GM12878 (cell line): Measurements from ENCODE around the gene ATXN1. TPM values are rescaled to one million over a fixed set of nuclear protein-coding genes. Genes with fewer than 3 reads are reported as not detected.

ENCODE experiments used
- ATAC-seq: fragments of 200-7000 bp; cut with Tn5 transposase; 3 replicates; pipeline ENCODE4 v1.9.1; 2020; ENCODE audit warnings: mild to moderate bottlenecking, moderate library complexity
- BruUV-seq: library from RNA; stranded (reverse); fragments of 400-500 nt; replicated peaks from 2 replicates; lab custom pipeline; 2021; lab: Mats Ljungman, UMichigan
- CTCF ChIA-PET: fragments of 300-600 bp; sonication (Branson Sonifier 250); formaldehyde crosslinking; extraction: SDS; loops from one replicate; lab custom pipeline; 2021; ENCODE audit warnings: inconsistent platforms; lab: Yijun Ruan, JAX
- POLR2A ChIA-PET: fragments of 350-600 bp; formaldehyde crosslinking; extraction: SDS; loops from one replicate; lab custom pipeline; 2021; ENCODE audit warnings: inconsistent platforms; lab: Charles Lee
- RAD21 ChIA-PET: fragments of 300-600 bp; sonication (Branson Sonifier 250); formaldehyde crosslinking; loops from one replicate; lab custom pipeline; 2023; ENCODE audit warnings: antibody characterized with exemption; ENCODE audit not compliant: unreplicated experiment; lab: Charles Lee
- SMC1A ChIA-PET: fragments of 300-600 bp; sonication (Branson Sonifier 250); formaldehyde crosslinking; loops from one replicate; lab custom pipeline; 2023; ENCODE audit not compliant: unreplicated experiment, uncharacterized antibody; lab: Charles Lee
- DNase-seq: peaks from one replicate; pipeline ENCODE4 v3.0.0-alpha.2; 2011; ENCODE audit warnings: low read depth, low spot score
- FAIRE-seq: peaks from 3 replicates; lab custom pipeline; 2011; peaks lifted over from hg19 to GRCh38; lab: Jason Lieb, UNC
- H2AFZ ChIP-seq: 2 replicates; pipeline ENCODE4 v1.6.0; 2011; ENCODE audit warnings: low read depth, low read length, control low read depth; ENCODE audit not compliant: control insufficient read depth
- H3K27ac ChIP-seq: 2 replicates; pipeline ENCODE4 v1.5.1; 2011; ENCODE audit warnings: control low read depth; ENCODE audit not compliant: control insufficient read depth, insufficient read depth
- H3K27me3 ChIP-seq, 2 experiments: replicated peaks in 1 of 2; 2 replicates each; pipeline versions ENCODE4 v1.6.0 to v1.6.1; 2011; ENCODE audit warnings: low read length in 1 of 2; ENCODE audit not compliant: control insufficient read depth in 2 of 2, insufficient read depth in 2 of 2
- H3K36me3 ChIP-seq, 2 experiments: 2 replicates each; pipeline ENCODE4 v1.5.1; 2011; ENCODE audit warnings: low read length in 1 of 2; ENCODE audit not compliant: control insufficient read depth in 2 of 2, insufficient read depth in 2 of 2
- H3K4me1 ChIP-seq: 2 replicates; pipeline ENCODE4 v1.6.1; 2011; ENCODE audit warnings: mild to moderate bottlenecking, low read length, moderate library complexity, mixed read lengths; ENCODE audit not compliant: control insufficient read depth, insufficient read depth
- H3K4me2 ChIP-seq: 2 replicates; pipeline ENCODE4 v1.6.0; 2011; ENCODE audit warnings: control low read depth; ENCODE audit not compliant: control insufficient read depth, insufficient read depth
- H3K4me3 ChIP-seq: fragments of 200-600 bp; sonication (generic); 2 replicates; pipeline ENCODE4 v1.5.1; 2016
- H3K79me2 ChIP-seq: 2 replicates; pipeline ENCODE4 v1.6.0; 2011; ENCODE audit warnings: low read length; ENCODE audit not compliant: control insufficient read depth, insufficient read depth
- H3K9ac ChIP-seq: 2 replicates; pipeline ENCODE4 v1.8.0; 2011; ENCODE audit warnings: low read length, control low read depth, mixed read lengths; ENCODE audit not compliant: control insufficient read depth, insufficient read depth
- H3K9me3 ChIP-seq: replicated peaks from 3 replicates; pipeline ENCODE4 v1.5.1; 2011; ENCODE audit warnings: mild to moderate bottlenecking, low read length; ENCODE audit not compliant: control insufficient read depth, insufficient read depth
- H4K20me1 ChIP-seq: 2 replicates; pipeline ENCODE4 v1.6.0; 2011; ENCODE audit not compliant: control insufficient read depth, insufficient read depth
- ETV6 ChIP-seq, 2 experiments: fragments of 450-650 bp in 1 of 2; IDR thresholded peaks in 1 of 2; conservative IDR thresholded peaks in 1 of 2; 2 replicates each; pipeline ENCODE4 v1.6.1; 2014; ENCODE audit warnings: antibody characterized with exemption in 1 of 2, borderline replicate concordance in 1 of 2, low read depth in 1 of 2, mild to moderate bottlenecking in 1 of 2, moderate library complexity in 1 of 2
- POLR2A ChIP-seq: IDR thresholded peaks from 2 replicates; pipeline ENCODE4 v1.6.1; 2011; ENCODE audit warnings: low read depth, mild to moderate bottlenecking, low read length
- POLR2AphosphoS5 ChIP-seq: IDR thresholded peaks from 2 replicates; pipeline ENCODE4 v1.6.1; 2011; ENCODE audit warnings: mild to moderate bottlenecking, low read length, inconsistent platforms
- RBBP5 ChIP-seq: fragments of 200-600 bp; sonication (generic); conservative IDR thresholded peaks from 2 replicates; pipeline ENCODE4 v1.6.1; 2016
- SMAD5 ChIP-seq: IDR thresholded peaks from 2 replicates; pipeline ENCODE4 v1.6.1; 2016; ENCODE audit warnings: antibody characterized with exemption, low read depth
- WGBS: methylation state at CpG from one replicate; pipeline ENCODE4 v1.1.6; 2016; ENCODE audit warnings: low lambda C conversion rate; ENCODE audit not compliant: insufficient replicate concordance, insufficient coverage; ENCODE audit errors: missing lambda C conversion rate; 5-methylcytosine and 5-hydroxymethylcytosine counted together
- in situ Hi-C: fragments of 300-500 bp; cut with MboI; formaldehyde crosslinking; loops from 9 replicates; pipeline ENCODE4 v1.14.3; 2018; ENCODE audit warnings: mixed read lengths
- intact Hi-C: fragments of 100-400 bp; cut with micrococcal nuclease; formaldehyde crosslinking; loops from one replicate; pipeline ENCODE4 v1.14.2; 2022; ENCODE audit not compliant: unreplicated experiment
- polyA plus RNA-seq, 11 experiments: library from polyadenylated mRNA; depleted of rRNA in 4 of 11; unstranded in 6 of 11; stranded (reverse) in 5 of 11; fragments of >200 nt; fragmentation: Nextera tagmentation in 4 of 11; fragmentation: Illumina TruSeq in 1 of 11; extraction: Ambion mirVana in 4 of 11; extraction: Trizol in 1 of 11; gene quantifications; 1 replicate in 1 of 11; 2 replicates in 10 of 11; pipeline versions ENCODE4 v1.2.1 to v1.2.3, GENCODE V29; 2011 to 2016; ENCODE audit warnings: inconsistent platforms in 2 of 11, missing spikeins in 2 of 11, low read depth in 1 of 11
- total RNA-seq, 4 experiments: library from RNA; depleted of rRNA in 3 of 4; stranded (reverse); fragments of >200 nt in 3 of 4; fragmentation: Illumina TruSeq in 1 of 4; extraction: Trizol in 1 of 4; gene quantifications; 2 replicates each; pipeline versions ENCODE4 v1.2.1 to v1.2.3, GENCODE V29; 2013 to 2021
- TF ChIP-seq, protein P1 (sequence below): IDR thresholded peaks from 2 replicates; pipeline ENCODE4 v1.6.1; 2012; ENCODE audit warnings: low read depth, low read length, improper control_type of control experiment

ATXN1 gene
- total and polyA plus RNA-seq, 10 of the 15 experiments (the other 5 are each of a cell fraction or from before 2014, with no cell fraction given): 12.2 to 51.2 (median 20.5) TPM

DNA sequence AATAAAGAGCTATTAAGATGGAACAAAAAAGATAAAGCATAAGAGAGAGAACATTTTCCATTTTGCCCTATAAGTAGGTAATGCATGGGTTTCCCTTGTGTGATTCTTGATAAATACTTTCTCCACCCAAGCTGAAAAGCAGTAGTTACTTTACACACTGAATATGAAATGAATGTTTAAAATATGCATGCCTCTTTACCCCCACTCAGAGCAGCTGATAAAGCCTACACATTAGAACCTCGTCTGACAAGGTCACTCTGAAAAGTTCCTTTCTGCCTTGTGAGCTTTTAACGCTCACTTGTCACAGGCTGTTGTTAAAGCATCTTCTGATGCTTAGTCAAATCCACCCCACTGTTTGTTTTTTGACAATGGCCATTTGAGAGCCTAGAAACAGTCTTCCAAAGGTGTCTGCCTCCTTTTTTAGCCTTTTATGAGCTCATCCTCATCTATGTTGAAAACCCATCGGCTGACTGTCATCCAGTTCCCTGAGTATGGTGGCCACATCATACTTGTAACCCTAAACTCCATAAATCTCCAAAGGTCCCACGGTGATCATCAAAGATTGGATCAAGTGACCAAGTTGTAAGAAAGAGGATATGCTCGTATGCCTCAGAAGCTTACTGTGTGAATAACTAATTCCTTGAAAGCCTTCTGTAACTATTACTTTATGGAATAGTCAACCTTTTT, 102.8 kb downstream of the ATXN1 start:
- no peak overlapping the region for H3K9ac ChIP-seq
- peaks cover 0 to 5% of the 10 kb centered on the region in 2 experiments; a peak in 2 of 4 replicates for H3K36me3 ChIP-seq
- WGBS: 56% methylated on average over 5 of the region's 5 CpGs
- SMC1A ChIA-PET: interaction anchor here (0.9 to 4.3 kb wide), 30 partner anchors 9 to 244 kb away, joined by 3 to 19 read pairs (median 4); partner anchors contain the start of gene ATXN1
- peaks cover 7% of the 10 kb centered on the region; the same call in 2 of the 3 replicates for H3K9me3 ChIP-seq
- H4K20me1 ChIP-seq: no peaks in the 10 kb centered on the region
- no peak overlapping the region for H2AFZ ChIP-seq
- H3K79me2 ChIP-seq: no peaks in the 10 kb centered on the region
- no peak for DNase-seq
- H3K4me3 ChIP-seq: no peak overlapping the region
- in situ Hi-C loops (no loop called here), intact Hi-C loops (no loop called here)
- no peak overlapping the region for H3K27ac ChIP-seq
- no peak overlapping the region; the same call in 1 of the 2 replicates for H3K4me2 ChIP-seq
- RAD21 ChIA-PET: interaction anchor here (0.6 to 3.1 kb wide), 22 partner anchors 13 to 334 kb away, joined by 3 to 12 read pairs (median 4); no protein-coding TSS in a partner anchor
- BruUV-seq: no TSS peak
- POLR2A ChIA-PET: interaction anchor here (0.7 to 2.1 kb wide), 7 partner anchors 9 to 148 kb away, joined by 3 to 12 read pairs (median 3); no protein-coding TSS in a partner anchor
- TF ChIP-seq, protein P1, sequence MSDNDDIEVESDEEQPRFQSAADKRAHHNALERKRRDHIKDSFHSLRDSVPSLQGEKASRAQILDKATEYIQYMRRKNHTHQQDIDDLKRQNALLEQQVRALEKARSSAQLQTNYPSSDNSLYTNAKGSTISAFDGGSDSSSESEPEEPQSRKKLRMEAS: no peak
- TF ChIP-seq SMAD5 (no peak), POLR2AphosphoS5 (no peak), ETV6 (conservative IDR thresholded peaks at IDR 0.05 in 1 of 2, IDR thresholded peaks at IDR 0.05 in 1 of 2; ENCODE audit: borderline replicate concordance in 1 of 2, low read depth in 1 of 2) (no peak), RBBP5 (no peak), POLR2A (no peak)
- CTCF ChIA-PET: interaction anchor here (0.8 to 2.2 kb wide), 10 partner anchors 9 to 146 kb away, joined by 3 to 6 read pairs (median 4); no protein-coding TSS in a partner anchor
- ATAC-seq: peak; percentile 16
- no peak for FAIRE-seq
- H3K4me1 ChIP-seq: peaks cover 37% of the 10 kb centered on the region
- H3K27me3 ChIP-seq: no peaks in the 10 kb centered on the region
